A549 (cell line): ENCODE measurements around the gene TAF1B. TPM values are rescaled to one million over a fixed set of nuclear protein-coding genes. Genes with fewer than 3 reads are reported as not detected.

Experiments used
- ATAC-seq, 2 experiments: fragments of 200-7000 bp in 1 of 2; fragments of >200 bp in 1 of 2; cut with Nextera tagmentation in 1 of 2; cut with Tn5 transposase in 1 of 2; 3 replicates each; pipeline versions ENCODE4 v1.8.0 to v1.9.1; 2018 to 2020; ENCODE audit warnings: mild to moderate bottlenecking in 1 of 2, moderate library complexity in 1 of 2
- CTCF ChIA-PET: fragments of 300-600 bp; sonication (Branson Sonifier 250); formaldehyde crosslinking; extraction: SDS; loops from one replicate; lab custom pipeline; 2021; ENCODE audit warnings: antibody characterized with exemption, inconsistent platforms; lab: Yijun Ruan, JAX
- POLR2A ChIA-PET: fragments of 350-600 bp; formaldehyde crosslinking; extraction: SDS; loops from one replicate; lab custom pipeline; 2021; ENCODE audit warnings: antibody characterized with exemption, inconsistent platforms; lab: Yijun Ruan, JAX
- DNase-seq, 2 experiments: peaks; one replicate each; pipeline versions ENCODE4 v3.0.0 to v3.0.0-alpha.2; 2011 to 2016; ENCODE audit warnings: low read depth in 1 of 2, low spot score in 1 of 2
- FAIRE-seq: peaks from 2 replicates; lab custom pipeline; 2011; peaks lifted over from hg19 to GRCh38; lab: Jason Lieb, UNC
- H3K27ac ChIP-seq, 2 experiments: fragments of >200 bp; sonication (Bioruptor Twin); formaldehyde crosslinking; 3 replicates each; pipeline ENCODE4 v1.5.1; 2016 to 2017
- H3K4me1 ChIP-seq: fragments of >200 bp; sonication (Bioruptor Twin); formaldehyde crosslinking; 3 replicates; pipeline ENCODE4 v1.6.1; 2016
- H3K4me2 ChIP-seq: fragments of >200 bp; sonication (Bioruptor Twin); formaldehyde crosslinking; 3 replicates; pipeline ENCODE4 v1.6.1; 2016
- H3K4me3 ChIP-seq: fragments of >200 bp; sonication (Bioruptor Twin); formaldehyde crosslinking; 3 replicates; pipeline ENCODE4 v1.5.1; 2016
- H3K9me3 ChIP-seq: fragments of >200 bp; sonication (Bioruptor Twin); formaldehyde crosslinking; 3 replicates; pipeline ENCODE4 v1.6.1; 2016
- BCL3 ChIP-seq: fragments of >200 bp; sonication (Bioruptor Twin); formaldehyde crosslinking; IDR thresholded peaks from 3 replicates; pipeline ENCODE4 v1.6.1; 2016
- CHD4 ChIP-seq: fragments of 200-600 bp; sonication (generic); IDR thresholded peaks from 2 replicates; pipeline ENCODE4 v1.6.1; 2016; ENCODE audit warnings: antibody characterized with exemption, mild to moderate bottlenecking, borderline replicate concordance
- CTCF ChIP-seq: fragments of >200 bp; sonication (Bioruptor Twin); formaldehyde crosslinking; IDR thresholded peaks from 3 replicates; pipeline ENCODE4 v1.5.1; 2016
- EHMT2 ChIP-seq: fragments of 200-600 bp; sonication (generic); IDR thresholded peaks from 2 replicates; pipeline ENCODE4 v1.6.1; 2016; ENCODE audit warnings: antibody characterized with exemption, low read depth, mild to moderate bottlenecking, moderate library complexity
- EP300 ChIP-seq, 2 experiments: fragments of >200 bp; sonication (Bioruptor Twin); formaldehyde crosslinking; IDR thresholded peaks; 2 replicates in 1 of 2; 3 replicates in 1 of 2; pipeline ENCODE4 v1.6.1; 2016 to 2017
- ESRRA ChIP-seq: fragments of 150-350 bp; IDR thresholded peaks from 2 replicates; pipeline ENCODE4 v1.6.1; 2014; ENCODE audit warnings: mild to moderate bottlenecking, low read length, borderline replicate concordance
- FOXS1 ChIP-seq: fragments of 250-450 bp; sonication (Bioruptor Pico); IDR thresholded peaks from 2 replicates; pipeline ENCODE4 v1.5.0; 2020; ENCODE audit warnings: mild to moderate bottlenecking, moderate library complexity
- GATA3 ChIP-seq: IDR thresholded peaks from 2 replicates; pipeline ENCODE4 v1.6.1; 2012; ENCODE audit warnings: borderline replicate concordance
- HEYL ChIP-seq: fragments of 250-450 bp; sonication (Bioruptor Pico); IDR thresholded peaks from 2 replicates; pipeline ENCODE4 v1.8.0; 2021; ENCODE audit warnings: mild to moderate bottlenecking, moderate library complexity
- HOXB13 ChIP-seq: fragments of 250-450 bp; sonication (Bioruptor Pico); IDR thresholded peaks from 2 replicates; pipeline ENCODE4 v1.5.0; 2020; ENCODE audit warnings: low read depth, mild to moderate bottlenecking, moderate library complexity
- JUN ChIP-seq, 2 experiments: fragments of >200 bp; sonication (Bioruptor Twin); formaldehyde crosslinking; IDR thresholded peaks; 2 replicates in 1 of 2; 3 replicates in 1 of 2; pipeline ENCODE4 v1.6.1; 2016 to 2017
- JUNB ChIP-seq: fragments of >200 bp; sonication (Bioruptor Twin); formaldehyde crosslinking; IDR thresholded peaks from 2 replicates; pipeline ENCODE4 v1.6.1; 2016
- KDM1A ChIP-seq: fragments of 200-600 bp; sonication (generic); IDR thresholded peaks from 2 replicates; pipeline ENCODE4 v1.6.1; 2016; ENCODE audit warnings: low read depth, mild to moderate bottlenecking
- MAFK ChIP-seq: fragments of 450-650 bp; IDR thresholded peaks from 2 replicates; pipeline ENCODE4 v1.6.1; 2014; ENCODE audit not compliant: partially characterized antibody
- MYC ChIP-seq: IDR thresholded peaks from 2 replicates; pipeline ENCODE4 v1.6.1; 2012; ENCODE audit warnings: mild to moderate bottlenecking, inconsistent platforms, low read length, improper control_type of control experiment, borderline replicate concordance
- NPAS2 ChIP-seq: fragments of 250-450 bp; sonication (Bioruptor Pico); IDR thresholded peaks from 2 replicates; pipeline ENCODE4 v1.8.0; 2022; ENCODE audit warnings: mild to moderate bottlenecking, moderate library complexity, borderline replicate concordance
- NR3C1 ChIP-seq: fragments of >200 bp; sonication (Bioruptor Twin); formaldehyde crosslinking; IDR thresholded peaks from 3 replicates; pipeline ENCODE4 v1.6.1; 2017
- PBX3 ChIP-seq: IDR thresholded peaks from 2 replicates; pipeline ENCODE4 v1.6.1; 2012
- PHF8 ChIP-seq: fragments of 200-600 bp; sonication (generic); IDR thresholded peaks from 2 replicates; pipeline ENCODE4 v1.6.1; 2016; ENCODE audit warnings: low read depth, mild to moderate bottlenecking, antibody characterized with exemption, moderate library complexity, borderline replicate concordance
- POLR2A ChIP-seq: IDR thresholded peaks from 2 replicates; pipeline ENCODE4 v1.6.1; 2012; ENCODE audit warnings: mild to moderate bottlenecking, low read length
- REST ChIP-seq: fragments of 200-600 bp; sonication (generic); IDR thresholded peaks from 2 replicates; pipeline ENCODE4 v1.6.1; 2016; ENCODE audit warnings: antibody characterized with exemption, mild to moderate bottlenecking, moderate library complexity
- RFX5 ChIP-seq: fragments of 450-650 bp; IDR thresholded peaks from 2 replicates; pipeline ENCODE4 v1.7.1; 2014; ENCODE audit warnings: antibody characterized with exemption, mild to moderate bottlenecking, moderate library complexity
- RNF2 ChIP-seq: fragments of 200-600 bp; sonication (generic); IDR thresholded peaks from 2 replicates; pipeline ENCODE4 v1.6.1; 2016; ENCODE audit warnings: low read depth, mild to moderate bottlenecking, antibody characterized with exemption, moderate library complexity, borderline replicate concordance
- SMC3 ChIP-seq: fragments of >200 bp; sonication (Bioruptor Twin); formaldehyde crosslinking; IDR thresholded peaks from 3 replicates; pipeline ENCODE4 v1.6.1; 2018; ENCODE audit warnings: inconsistent platforms
- USF2 ChIP-seq: fragments of 450-650 bp; IDR thresholded peaks from 2 replicates; pipeline ENCODE4 v1.6.1; 2014; ENCODE audit warnings: antibody characterized with exemption
- WGBS: methylation state at CpG from one replicate; pipeline ENCODE4 v1.1.6; 2017; ENCODE audit errors: missing lambda C conversion rate; 5-methylcytosine and 5-hydroxymethylcytosine counted together
- polyA plus RNA-seq, 4 experiments: library from polyadenylated mRNA; depleted of rRNA in 3 of 4; stranded (reverse); fragments of >200 nt; fragmentation: RNase III in 1 of 4; extraction: RNeasy Plus Mini Kit Qiagen cat#74134 plus additional on column Dnase treatment in 1 of 4; gene quantifications; 2 replicates in 3 of 4; 3 replicates in 1 of 4; pipeline ENCODE4 v1.2.3, GENCODE V29; 2011 to 2017

TAF1B gene
- polyA plus RNA-seq, 2 of the 4 experiments (the other 2 are of a cell fraction), result 40.6 to 51.7 TPM

GRCh38 chr2:9907402-9907801 is 64.1 kb downstream of the TAF1B start:
- no peak overlapping the region for H3K27ac ChIP-seq
- no peak for TF ChIP-seq JUN (IDR thresholded peaks at IDR 0.05)
- no peak for TF ChIP-seq FOXS1 (CRISPR knock-in tag)
- H3K4me3 ChIP-seq, result no peak overlapping the region
- FAIRE-seq, result no peak
- no peaks in the 10 kb centered on the region for H3K4me1 ChIP-seq
- no peak overlapping the region for H3K4me2 ChIP-seq
- POLR2A ChIA-PET, result interaction anchor here (0.9 kb wide), 1 partner anchor 64 kb away, joined by 4 read pairs; the partner anchor contains the start of gene TAF1B
- WGBS, result 92% methylated on average over 7 of the region's 7 CpGs
- CTCF ChIA-PET, result interaction anchor here (1.0 to 5.8 kb wide), 4 partner anchors 9 to 108 kb away, joined by 3 to 43 read pairs (median 4); no protein-coding TSS in a partner anchor
- no peak for DNase-seq
- ATAC-seq, result no peak
- no peaks in the 10 kb centered on the region for H3K9me3 ChIP-seq

GRCh38 chr2:9908639-9909038 is 65.4 kb downstream of the TAF1B start:
- FAIRE-seq, result no peak
- ATAC-seq, result no peak
- CTCF ChIA-PET, result interaction anchor here (0.6 to 5.8 kb wide), 5 partner anchors 16 to 127 kb away, joined by 3 to 43 read pairs (median 4); no protein-coding TSS in a partner anchor
- Histone ChIP-seq H3K4me3 (no peak overlapping the region), H3K4me2 (no peak overlapping the region), H3K9me3 (no peaks in the 10 kb centered on the region), H3K4me1 (no peaks in the 10 kb centered on the region), H3K27ac (no peak overlapping the region)
- WGBS, result 94% methylated on average over 1 of the region's 1 CpG
- DNase-seq, result no peak
- TF ChIP-seq PBX3 (no peak), MAFK (no peak), USF2 (no peak), RNF2 (no peak), HOXB13 (CRISPR knock-in tag) (no peak), JUNB (no peak), KDM1A (no peak), ESRRA (no peak), EP300 (IDR thresholded peaks at IDR 0.05) (no peak)
- POLR2A ChIA-PET, result no interaction called here

- Histone ChIP-seq H3K4me1 (peaks cover 1% of the 10 kb centered on the region), H3K4me2 (no peak overlapping the region), H3K9me3 (no peaks in the 10 kb centered on the region), H3K4me3 (no peak overlapping the region), H3K27ac (no peak overlapping the region)
- WGBS, result 82% methylated on average over 2 of the region's 2 CpGs
- ChIA-PET POLR2A (no interaction called here), CTCF (interaction anchor here (0.6 to 5.8 kb wide), 6 partner anchors 14 to 127 kb away, joined by 3 to 43 read pairs (median 4); no protein-coding TSS in a partner anchor)
- no peak for DNase-seq
- ATAC-seq, result no peak
- no peak for FAIRE-seq
- no peak for TF ChIP-seq NR3C1
- TF ChIP-seq POLR2A, result no peak
- no peak for TF ChIP-seq HEYL (CRISPR knock-in tag)
- no peak for TF ChIP-seq REST
- TF ChIP-seq NPAS2, result no peak
- no peak for TF ChIP-seq KDM1A
- TF ChIP-seq MYC, result no peak
- TF ChIP-seq GATA3, result no peak
- no peak for TF ChIP-seq CHD4
- no peak for TF ChIP-seq CTCF
- TF ChIP-seq ESRRA, result no peak
- no peak for TF ChIP-seq PHF8
- TF ChIP-seq SMC3, result no peak
- no peak for TF ChIP-seq BCL3
- TF ChIP-seq USF2, result no peak
- TF ChIP-seq EHMT2, result no peak
- no peak for TF ChIP-seq RFX5
Measured at GRCh38 chr2:9909106-9909505, 65.8 kb downstream of the TAF1B start.
